CD4-positive, alpha-beta T cell treated with Interleukin-21 for 1 hour (primary cell): Measurements from ENCODE around the gene LAS1L.
"Not testable (repeated sequence)": the region's sequence is repeated elsewhere in the genome, so short reads cannot be mapped to it uniquely, and the experiment has no call there.

ENCODE experiments used
- DNase-seq: peaks from one replicate; pipeline ENCODE4 v3.0.0-alpha.2; 2020

Gene LAS1L

GRCh38 chrX:65516756-65517155 lies 17.8 kb downstream of the LAS1L start:
- DNase-seq = no peak

GRCh38 chrX:65513610-65514009 lies 21.0 kb downstream of the LAS1L start:
- no peak for DNase-seq

- no peak for DNase-seq
Measured at GRCh38 chrX:65509400-65509799, 25.2 kb downstream of the LAS1L start.

- no peak for DNase-seq
Measured at GRCh38 chrX:65508851-65509250, 25.7 kb downstream of the LAS1L start.

- DNase-seq = no peak
Measured at GRCh38 chrX:65502618-65503017, 32.0 kb downstream of the LAS1L start.

GRCh38 chrX:65493431-65493830 lies 41.2 kb downstream of the LAS1L start:
- DNase-seq = no peak

- DNase-seq = no peak
Measured at GRCh38 chrX:65491620-65492019, 43.0 kb downstream of the LAS1L start.

GRCh38 chrX:65488495-65488894 lies 46.1 kb downstream of the LAS1L start:
- no peak for DNase-seq

- DNase-seq = no peak
Measured at GRCh38 chrX:65480960-65481359, 53.6 kb downstream of the LAS1L start.

- not testable (repeated sequence) for DNase-seq
Measured at GRCh38 chrX:65479102-65479501, 55.5 kb downstream of the LAS1L start.

GRCh38 chrX:65476564-65476963 lies 58.0 kb downstream of the LAS1L start:
- DNase-seq = no peak

- no peak for DNase-seq
Measured at GRCh38 chrX:65463550-65463949, 71.0 kb downstream of the LAS1L start.
